HG03108 (cell line): ENCODE results near the gene CDRT15.
"Not testable (repeated sequence)": the region's sequence is repeated elsewhere in the genome, so short reads cannot be mapped to it uniquely, and the experiment has no call there.

ENCODE experiments used
- ATAC-seq: cut with Tn5 transposase; IDR thresholded peaks from one replicate; pipeline ENCODE4 v1.9.1; 2021; ENCODE audit warnings: moderate library complexity; ENCODE audit not compliant: unreplicated experiment

Gene CDRT15

GRCh38 chr17:14207791-14208190 is 28.9 kb downstream of the CDRT15 start:
- no peak for ATAC-seq

GRCh38 chr17:14206891-14207290 is 29.8 kb downstream of the CDRT15 start:
- ATAC-seq: no peak

- ATAC-seq: no peak
Observed at GRCh38 chr17:14205992-14206461, 30.6 kb downstream of the CDRT15 start.

- ATAC-seq: no peak
Observed at GRCh38 chr17:14205380-14205779, 31.3 kb downstream of the CDRT15 start.

GRCh38 chr17:14204546-14204945 is 32.1 kb downstream of the CDRT15 start:
- no peak for ATAC-seq

- no peak for ATAC-seq
Observed at GRCh38 chr17:14204084-14204483, 32.6 kb downstream of the CDRT15 start.

- ATAC-seq: no peak
Observed at GRCh38 chr17:14203388-14203787, 33.3 kb downstream of the CDRT15 start.

- ATAC-seq: no peak
Observed at GRCh38 chr17:14202388-14203166, 34.1 kb downstream of the CDRT15 start.

- ATAC-seq: no peak
Observed at GRCh38 chr17:14201988-14202380, 34.7 kb downstream of the CDRT15 start.

GRCh38 chr17:14201021-14201987 is 35.4 kb downstream of the CDRT15 start:
- ATAC-seq: no peak

GRCh38 chr17:14200354-14200753 is 36.3 kb downstream of the CDRT15 start:
- no peak for ATAC-seq

GRCh38 chr17:14199601-14200000 is 37.1 kb downstream of the CDRT15 start:
- ATAC-seq: no peak

GRCh38 chr17:14198575-14198974 is 38.1 kb downstream of the CDRT15 start:
- no peak for ATAC-seq

GRCh38 chr17:14198013-14198412 is 38.6 kb downstream of the CDRT15 start:
- ATAC-seq: no peak

GRCh38 chr17:14197586-14197985 is 39.1 kb downstream of the CDRT15 start:
- no peak for ATAC-seq

GRCh38 chr17:14197057-14197456 is 39.6 kb downstream of the CDRT15 start:
- no peak for ATAC-seq

GRCh38 chr17:14196377-14196997 is 40.2 kb downstream of the CDRT15 start:
- ATAC-seq: no peak

- not testable (repeated sequence) for ATAC-seq
Observed at GRCh38 chr17:14192636-14193344, 43.9 kb downstream of the CDRT15 start.

GRCh38 chr17:14192039-14192438 is 44.6 kb downstream of the CDRT15 start:
- not testable (repeated sequence) for ATAC-seq

GRCh38 chr17:14191469-14191868 is 45.2 kb downstream of the CDRT15 start:
- ATAC-seq: not testable (repeated sequence)

GRCh38 chr17:14190774-14191173 is 45.9 kb downstream of the CDRT15 start:
- not testable (repeated sequence) for ATAC-seq
